GM19239 (cell line): ENCODE measurements around the gene BEX5.
"Not testable (repeated sequence)": the region's sequence is repeated elsewhere in the genome, so short reads cannot be mapped to it uniquely, and the experiment has no call there.

Experiments
- DNase-seq: peaks from one replicate; pipeline ENCODE4 v3.0.0; 2011; ENCODE audit warnings: low spot score; ENCODE audit not compliant: insufficient read length
- FAIRE-seq: peaks from 2 replicates; lab custom pipeline; 2011; peaks lifted over from hg19 to GRCh38; lab: Jason Lieb, UNC

BEX5 gene

GRCh38 chrX:102155806-102156179, at the start of gene BEX5:
BEX5 (minus strand) TSS chrX:102155977; CDS start chrX:102154265, 1,712 bp downstream.
- DNase-seq = peak; percentile 6
- FAIRE-seq = no peak

GRCh38 chrX:102185967-102186720, 30.4 kb upstream of the BEX5 start:
- DNase-seq = no peak

GRCh38 chrX:102154900-102155805, 624 bp downstream of the BEX5 start:
- no peak for FAIRE-seq
- no peak for DNase-seq

More at GRCh38 chrX:102185967-102186720, 30.4 kb upstream of the BEX5 start:
- FAIRE-seq = no peak

- FAIRE-seq = peak; percentile 28
These were observed 1.4 kb downstream of the BEX5 start for GRCh38 chrX:102154218-102154860.

GRCh38 chrX:102142274-102142673, 13.5 kb downstream of the BEX5 start, which contains the start of gene TCEAL6:
TCEAL6 (minus strand) TSS chrX:102142481.
- not testable (repeated sequence) for FAIRE-seq, DNase-seq

More at GRCh38 chrX:102154218-102154860, 1.4 kb downstream of the BEX5 start:
- no peak for DNase-seq

- not testable (repeated sequence) for FAIRE-seq, DNase-seq
These were observed 14.1 kb downstream of the BEX5 start for GRCh38 chrX:102141631-102142030.

- DNase-seq = not testable (repeated sequence)
These were observed 14.9 kb downstream of the BEX5 start for GRCh38 chrX:102140876-102141275.

GRCh38 chrX:102138064-102138463, 17.7 kb downstream of the BEX5 start:
- no peak for DNase-seq
- FAIRE-seq = no peak

More at GRCh38 chrX:102140876-102141275, 14.9 kb downstream of the BEX5 start:
- FAIRE-seq = peak; percentile 66

GRCh38 chrX:102129473-102129872, 26.3 kb downstream of the BEX5 start:
- no peak for FAIRE-seq
- no peak for DNase-seq

- no peak for DNase-seq
- no peak for FAIRE-seq
These were observed 28.9 kb downstream of the BEX5 start for GRCh38 chrX:102126863-102127262.

- not testable (repeated sequence) for DNase-seq, FAIRE-seq
These were observed 29.5 kb downstream of the BEX5 start for GRCh38 chrX:102126080-102126818.

GRCh38 chrX:102125436-102125835, 30.3 kb downstream of the BEX5 start, which contains the start of gene TCEAL2:
TCEAL2 (plus strand) TSS chrX:102125679; CDS start chrX:102126831, 1,152 bp downstream.
- FAIRE-seq, DNase-seq: not testable (repeated sequence)

GRCh38 chrX:102125014-102125413, 30.8 kb downstream of the BEX5 start:
- DNase-seq = not testable (repeated sequence)
- FAIRE-seq = peak; percentile 40

GRCh38 chrX:102115748-102116147, 40.0 kb downstream of the BEX5 start:
- no peak for DNase-seq
- FAIRE-seq = no peak

- DNase-seq (no peak), FAIRE-seq (no peak)
These were observed 42.4 kb downstream of the BEX5 start for GRCh38 chrX:102113367-102113766.
